Lower leg skin (tissue), 3 donors: ENCODE data around the gene GLI3.

ENCODE experiments used
- POLR2A ChIP-seq, 2 donors: fragments of 450-650 bp; IDR thresholded peaks; one replicate each; pipeline ENCODE4 v1.6.1; 2016 to 2017; ENCODE audit warnings: antibody characterized with exemption in 2 of 2, mild to moderate bottlenecking in 1 of 2, moderate library complexity in 1 of 2
- TF ChIP-seq, protein P1 (sequence below), 3 donors: fragments of 450-650 bp; IDR thresholded peaks; one replicate each; pipeline ENCODE4 v1.5.1; 2016; ENCODE audit warnings: antibody characterized with exemption in 3 of 3, mild to moderate bottlenecking in 3 of 3, moderate library complexity in 2 of 3

DNA sequence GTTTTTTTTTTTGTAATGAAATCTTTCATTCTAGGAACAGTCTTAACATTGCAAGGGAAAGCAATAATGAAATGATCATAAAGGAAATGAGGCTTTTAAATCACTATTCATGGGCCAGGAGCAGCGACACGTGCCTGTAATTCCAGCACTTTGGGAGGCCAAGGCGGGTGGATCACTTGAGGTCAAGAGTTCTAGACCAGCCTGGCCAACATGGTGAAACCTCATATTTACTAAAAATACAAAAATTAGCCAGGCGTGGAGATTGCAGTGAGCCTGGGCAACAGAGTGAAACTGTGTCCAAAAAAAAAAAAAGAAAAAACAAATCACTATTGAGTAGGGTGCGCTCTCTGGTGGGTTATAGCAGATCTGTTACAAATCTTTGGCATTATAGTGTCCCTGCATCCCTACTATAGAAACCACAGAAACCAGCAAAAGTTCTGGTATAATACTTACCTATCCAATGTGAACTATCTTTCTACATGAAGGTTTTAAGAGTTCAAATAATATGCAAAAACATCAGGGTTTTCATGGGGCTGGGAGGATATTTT, 72.1 kb downstream of the GLI3 start:
- TF ChIP-seq, protein P1, sequence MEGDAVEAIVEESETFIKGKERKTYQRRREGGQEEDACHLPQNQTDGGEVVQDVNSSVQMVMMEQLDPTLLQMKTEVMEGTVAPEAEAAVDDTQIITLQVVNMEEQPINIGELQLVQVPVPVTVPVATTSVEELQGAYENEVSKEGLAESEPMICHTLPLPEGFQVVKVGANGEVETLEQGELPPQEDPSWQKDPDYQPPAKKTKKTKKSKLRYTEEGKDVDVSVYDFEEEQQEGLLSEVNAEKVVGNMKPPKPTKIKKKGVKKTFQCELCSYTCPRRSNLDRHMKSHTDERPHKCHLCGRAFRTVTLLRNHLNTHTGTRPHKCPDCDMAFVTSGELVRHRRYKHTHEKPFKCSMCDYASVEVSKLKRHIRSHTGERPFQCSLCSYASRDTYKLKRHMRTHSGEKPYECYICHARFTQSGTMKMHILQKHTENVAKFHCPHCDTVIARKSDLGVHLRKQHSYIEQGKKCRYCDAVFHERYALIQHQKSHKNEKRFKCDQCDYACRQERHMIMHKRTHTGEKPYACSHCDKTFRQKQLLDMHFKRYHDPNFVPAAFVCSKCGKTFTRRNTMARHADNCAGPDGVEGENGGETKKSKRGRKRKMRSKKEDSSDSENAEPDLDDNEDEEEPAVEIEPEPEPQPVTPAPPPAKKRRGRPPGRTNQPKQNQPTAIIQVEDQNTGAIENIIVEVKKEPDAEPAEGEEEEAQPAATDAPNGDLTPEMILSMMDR (IDR thresholded peaks at IDR 0.05): no peak
- TF ChIP-seq POLR2A (IDR thresholded peaks at IDR 0.05): no peak
